Occipital lobe (tissue), 2 donors: ENCODE measurements around the gene DZIP1. TPM values are rescaled to one million over a fixed set of nuclear protein-coding genes. Genes with fewer than 3 reads are reported as not detected.
"Not testable (repeated sequence)": the region's sequence is repeated elsewhere in the genome, so short reads cannot be mapped to it uniquely, and the experiment has no call there.

Experiments used
- DNase-seq: peaks from one replicate; lab custom pipeline; 2025; lab: John Stamatoyannopoulos, UW
- total RNA-seq: library from RNA; depleted of rRNA; stranded (reverse); fragments of >200 nt; gene quantifications from one replicate; pipeline ENCODE4 v1.2.3, GENCODE V29; 2014

DZIP1 gene
- total RNA-seq, 1 donor from 2014 or later, result 43.7 TPM

DNA sequence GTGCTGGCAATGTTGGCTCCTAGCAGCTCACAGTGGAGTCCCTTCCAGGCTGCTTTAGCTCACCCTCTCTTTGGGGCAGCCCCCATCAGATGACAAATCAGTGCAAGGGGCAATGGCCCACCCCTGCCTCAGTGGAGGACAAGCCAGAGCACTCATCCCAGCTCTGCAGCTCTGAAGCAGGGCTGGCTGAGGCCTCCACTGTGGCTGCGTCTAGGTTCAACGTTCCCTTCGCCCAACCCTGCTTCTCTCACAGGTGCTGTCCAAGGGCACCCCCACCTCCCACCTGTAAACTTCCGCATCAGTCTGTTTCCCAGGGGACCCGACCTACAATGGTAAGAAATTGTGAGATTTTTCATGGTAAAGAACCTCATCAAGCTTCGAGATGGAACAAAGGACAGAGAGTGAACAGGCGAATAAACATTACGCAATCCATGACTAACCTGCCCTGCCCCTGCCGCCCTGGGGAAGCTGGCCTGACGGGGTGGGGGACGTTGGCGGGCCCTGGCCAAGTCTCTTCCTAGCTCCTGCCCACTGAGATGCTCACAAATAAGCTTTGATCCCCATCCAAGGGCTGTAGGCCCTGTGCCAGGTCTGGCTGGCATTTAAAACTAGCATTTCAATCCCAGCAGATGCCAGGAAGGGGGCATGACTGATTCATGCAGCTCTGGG is 40.5 kb downstream of the DZIP1 start:
- DNase-seq, result peak; percentile 21

DNA sequence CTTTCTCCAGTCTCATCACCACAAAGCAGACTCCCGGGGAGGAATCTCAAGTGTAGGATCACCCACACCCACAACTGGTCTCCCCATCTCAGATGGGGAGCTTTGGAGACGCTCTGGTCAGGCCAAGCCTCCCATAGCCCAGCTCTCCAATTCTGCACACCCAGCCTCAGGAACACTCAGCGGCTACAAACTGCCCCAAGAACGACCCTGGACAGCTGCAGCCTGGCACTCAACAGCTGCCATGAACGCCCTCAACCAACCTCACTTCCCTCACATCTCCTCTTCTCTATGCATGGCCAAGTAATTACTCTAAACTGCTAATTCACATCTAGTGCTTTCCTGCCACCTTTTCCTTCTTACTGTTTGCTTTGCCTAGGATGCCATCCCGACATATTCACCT is 42.6 kb downstream of the DZIP1 start:
- no peak for DNase-seq

GRCh38 chr13:95601216-95601615 is 43.3 kb downstream of the DZIP1 start:
- DNase-seq, result no peak

- no peak for DNase-seq
These were observed 47.8 kb downstream of the DZIP1 start for GRCh38 chr13:95596701-95597100.

- no peak for DNase-seq
These were observed 51.0 kb downstream of the DZIP1 start for GRCh38 chr13:95593462-95593861.

DNA sequence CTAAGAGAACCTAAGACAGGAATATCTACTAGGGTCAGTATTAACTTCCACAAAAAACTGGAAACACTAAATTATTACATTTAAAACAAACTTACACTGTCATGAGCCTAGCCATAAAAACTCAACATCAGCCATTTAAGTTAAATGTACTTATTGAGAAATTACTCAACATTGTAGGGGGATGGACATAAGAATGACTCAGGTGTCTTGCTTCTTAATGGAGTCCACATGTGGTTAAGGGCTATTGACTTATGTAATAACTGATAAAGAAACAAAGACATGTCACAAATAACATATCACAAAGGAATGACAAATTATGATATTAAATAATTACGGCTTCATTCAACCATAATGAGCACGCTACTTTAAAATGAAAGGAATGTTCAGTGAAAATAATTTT is 55.8 kb downstream of the DZIP1 start:
- DNase-seq, result no peak

- DNase-seq, result no peak
These were observed 56.4 kb downstream of the DZIP1 start for GRCh38 chr13:95588134-95588533.

DNA sequence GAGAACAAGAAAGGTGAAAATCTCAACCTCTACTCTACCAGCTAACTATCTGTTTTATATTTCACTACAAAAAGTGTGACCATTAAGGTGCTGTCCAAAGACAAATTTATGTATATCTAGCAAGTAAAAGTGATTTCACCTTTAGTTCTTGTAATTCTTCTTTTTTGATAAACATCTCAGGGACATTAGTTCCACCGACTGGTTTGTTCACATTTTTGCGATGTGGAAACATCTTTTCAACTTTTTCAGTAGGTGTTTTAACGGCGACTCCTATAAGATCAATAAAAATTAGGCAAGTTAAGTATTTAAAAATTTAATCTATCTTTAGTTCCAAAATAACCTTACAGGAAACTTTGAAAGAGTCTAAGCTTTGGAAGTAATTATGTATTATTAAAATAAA is 58.6 kb downstream of the DZIP1 start:
- DNase-seq, result no peak

DNA sequence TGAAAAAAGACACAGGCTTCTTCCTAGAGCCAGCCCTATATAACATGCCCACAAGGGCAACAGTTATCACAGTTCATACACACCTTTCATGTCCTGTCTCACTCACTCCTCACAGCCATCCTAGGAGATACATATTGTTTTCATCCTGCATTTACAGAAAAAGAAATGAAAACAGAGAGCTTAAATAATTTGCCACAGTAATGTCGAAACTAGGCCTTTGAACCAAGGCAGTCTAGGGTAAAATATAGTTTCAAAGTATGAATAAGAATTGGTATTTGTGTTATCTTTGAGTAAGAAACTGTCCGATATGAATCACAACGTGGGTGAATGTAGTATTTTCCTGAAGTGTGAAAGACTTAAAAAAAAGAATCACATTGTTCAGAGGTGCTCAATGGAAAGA is 65.2 kb downstream of the DZIP1 start:
- DNase-seq, result no peak

DNA sequence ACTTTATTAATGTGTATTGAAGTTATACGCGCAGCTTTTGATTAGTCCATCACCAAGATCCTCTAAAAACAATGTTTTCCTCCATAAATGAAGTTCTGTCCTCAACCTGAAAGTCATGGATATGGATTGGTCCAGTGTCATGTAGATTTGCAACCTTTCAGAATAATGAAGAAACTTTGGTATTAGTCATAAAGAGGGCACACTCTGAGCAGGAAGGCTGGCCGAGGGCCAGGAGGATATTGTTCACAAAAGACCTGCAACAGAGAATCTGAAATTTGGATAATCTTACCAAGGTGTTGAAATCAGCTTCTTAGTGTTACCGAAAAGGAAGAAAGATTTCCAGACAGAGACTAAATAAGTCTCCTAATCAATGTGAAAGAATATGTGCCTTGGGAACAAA is 71.3 kb downstream of the DZIP1 start:
- no peak for DNase-seq

GRCh38 chr13:95571941-95572340 is 72.6 kb downstream of the DZIP1 start:
- DNase-seq, result no peak

- no peak for DNase-seq
These were observed 74.5 kb downstream of the DZIP1 start for GRCh38 chr13:95570016-95570415.

- no peak for DNase-seq
These were observed 76.4 kb downstream of the DZIP1 start for GRCh38 chr13:95568131-95568530.

DNA sequence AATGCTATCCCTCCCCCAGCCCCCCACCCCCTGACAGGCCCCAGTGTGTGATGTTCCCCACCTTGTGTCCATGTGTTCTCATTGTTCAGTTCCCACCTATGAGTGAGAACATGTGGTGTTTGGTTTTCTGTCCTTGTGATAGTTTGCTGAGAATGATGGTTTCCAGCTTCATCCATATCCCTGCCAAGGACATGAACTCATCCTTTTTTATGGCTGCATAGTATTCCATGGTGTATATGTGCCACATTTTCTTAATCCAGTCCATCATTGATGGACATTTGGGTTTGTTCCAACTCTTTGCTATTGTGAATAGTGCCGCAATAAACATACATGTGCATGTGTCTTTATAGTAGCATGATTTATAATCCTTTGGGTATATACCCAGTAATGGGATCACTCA is 78.7 kb downstream of the DZIP1 start:
- DNase-seq, result not testable (repeated sequence)

DNA sequence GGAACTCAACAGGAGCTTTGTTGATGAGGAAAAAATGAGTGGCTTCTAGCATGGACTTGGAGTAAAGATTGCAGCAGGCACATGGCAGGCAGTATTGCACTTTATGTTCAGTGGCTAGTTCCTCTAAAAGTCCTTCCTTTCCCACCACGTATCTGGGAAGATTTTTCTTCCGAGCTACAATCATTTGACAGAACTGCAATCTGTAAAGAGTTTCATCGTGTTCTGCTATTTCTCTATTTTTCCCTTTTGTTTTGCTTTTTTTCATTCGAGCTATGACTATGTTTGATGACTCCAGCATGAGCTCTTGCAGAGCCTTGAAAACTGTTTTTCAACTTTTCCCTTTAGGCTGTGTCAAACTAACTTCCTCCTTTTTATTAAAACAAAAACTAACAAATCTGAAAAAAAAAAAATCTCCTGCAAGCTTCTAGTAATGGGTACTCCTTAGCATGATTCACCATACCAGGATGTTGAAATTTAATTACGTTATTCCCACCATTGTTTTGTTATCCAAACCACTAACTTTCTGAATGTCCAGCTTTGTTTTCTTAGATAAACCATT is 79.7 kb downstream of the DZIP1 start:
- no peak for DNase-seq

DNA sequence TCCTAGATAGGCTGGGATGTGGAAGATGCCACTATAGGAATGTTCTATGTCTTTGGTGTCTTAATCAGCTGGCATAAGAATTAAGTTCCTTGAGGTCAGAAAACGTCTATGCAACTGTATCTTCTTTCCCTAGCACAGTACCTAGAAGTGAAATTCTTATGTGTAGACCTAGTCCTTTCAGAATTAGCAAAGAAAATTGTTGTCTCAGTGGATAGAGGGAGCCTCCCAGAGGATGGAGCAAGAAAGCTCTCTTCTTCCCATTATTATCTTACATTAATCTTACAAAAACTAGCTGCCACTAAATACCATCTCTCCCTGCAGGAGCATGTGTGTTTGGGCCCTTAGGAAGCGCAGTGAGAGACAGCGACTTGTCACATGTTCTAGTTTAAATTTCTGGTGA is 80.4 kb downstream of the DZIP1 start:
- DNase-seq, result no peak

DNA sequence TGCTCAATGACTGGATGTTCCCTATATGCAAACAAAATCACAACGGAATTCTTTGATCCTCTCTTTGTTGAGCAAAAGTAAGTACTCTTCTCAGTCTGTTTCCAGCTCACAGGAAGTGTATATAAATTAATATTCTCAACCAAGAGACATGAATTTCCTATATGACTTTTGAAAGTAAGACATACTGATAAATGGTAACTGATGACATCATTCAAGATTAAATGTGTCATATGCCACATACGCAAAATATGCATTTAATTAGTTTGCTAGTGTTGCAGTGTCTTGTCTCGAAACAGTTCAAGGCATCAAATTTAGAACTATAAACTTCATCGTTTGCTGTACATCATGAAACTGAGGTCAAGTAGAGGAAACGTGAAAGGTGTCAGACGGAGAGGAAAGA is 84.1 kb downstream of the DZIP1 start:
- no peak for DNase-seq

DNA sequence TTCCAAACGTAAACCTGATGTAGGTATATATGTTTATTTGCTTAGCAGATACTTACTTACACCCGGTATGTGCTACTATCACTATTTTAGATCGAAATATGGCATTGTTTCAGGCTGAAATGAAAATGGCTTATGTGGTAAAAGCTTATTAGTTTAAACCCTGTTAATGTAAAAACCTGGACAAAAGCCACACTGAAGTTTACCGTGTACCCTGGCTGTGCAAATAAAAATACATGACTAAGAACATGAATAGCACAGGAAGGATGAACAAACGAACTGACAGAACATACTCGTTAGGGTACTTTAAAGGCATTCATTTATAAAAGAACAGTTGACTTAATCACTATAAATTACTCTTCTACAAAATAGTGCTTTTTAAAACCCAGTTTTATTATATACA is 85.4 kb downstream of the DZIP1 start:
- DNase-seq, result no peak

DNA sequence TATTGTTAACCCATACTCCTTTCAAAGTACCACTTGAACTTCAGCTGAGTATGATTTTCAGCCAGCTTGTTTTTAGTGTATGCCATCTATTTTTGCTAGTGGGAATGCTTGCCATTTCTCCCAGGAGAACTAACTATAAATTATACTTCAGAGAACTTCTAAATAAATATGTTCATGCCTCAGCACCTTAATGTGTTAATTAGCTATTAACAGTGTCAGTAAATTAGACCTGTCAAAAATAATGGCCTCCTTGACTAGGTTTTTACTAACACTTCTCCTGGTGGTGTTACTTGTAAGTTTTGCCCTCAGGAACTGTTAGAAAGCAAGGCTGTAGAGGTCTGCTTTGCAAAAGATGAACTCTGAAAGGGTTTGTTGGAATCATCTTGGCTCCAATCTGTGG is 87.5 kb downstream of the DZIP1 start:
- no peak for DNase-seq

GRCh38 chr13:95553581-95554385 is 90.7 kb downstream of the DZIP1 start:
- no peak for DNase-seq

DNA sequence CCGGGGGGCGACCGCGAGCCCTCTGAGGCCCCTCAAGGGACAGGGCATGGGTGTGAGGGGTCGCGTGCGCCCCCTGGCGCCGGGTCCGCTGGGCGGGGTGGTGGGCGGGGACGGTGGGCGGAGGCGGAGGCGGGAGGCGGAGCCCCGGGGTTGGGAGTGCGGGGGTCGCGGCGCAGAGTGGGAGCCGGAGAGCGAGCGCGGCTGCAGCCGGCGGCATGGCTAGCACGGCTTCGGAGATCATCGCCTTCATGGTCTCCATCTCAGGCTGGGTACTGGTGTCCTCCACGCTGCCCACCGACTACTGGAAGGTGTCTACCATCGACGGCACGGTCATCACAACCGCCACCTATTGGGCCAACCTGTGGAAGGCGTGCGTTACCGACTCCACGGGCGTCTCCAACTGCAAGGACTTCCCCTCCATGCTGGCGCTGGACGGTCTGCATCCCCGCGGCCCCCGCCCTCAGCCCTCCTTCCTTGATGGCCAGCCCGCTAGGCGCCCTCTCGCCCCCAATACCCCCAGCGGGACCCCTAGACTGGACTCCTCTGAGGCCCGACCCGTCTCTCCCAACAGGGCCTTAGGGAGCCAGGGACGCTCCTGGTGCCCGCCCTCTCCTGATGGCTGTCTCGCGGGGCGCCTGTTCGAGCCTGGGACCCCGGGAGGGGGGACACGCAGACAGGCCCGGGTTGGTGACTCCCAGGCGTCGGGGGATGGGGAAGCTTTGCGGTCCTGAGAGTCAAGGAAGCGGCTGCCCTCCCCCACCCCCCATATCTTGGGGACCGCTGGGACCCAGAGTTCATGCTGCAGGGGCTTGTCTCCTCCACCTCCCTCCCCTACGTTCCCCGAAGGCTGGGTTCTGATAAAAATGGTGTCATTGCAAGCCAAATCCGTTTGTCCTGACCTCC is 91.7 kb downstream of the DZIP1 start, which contains the start of gene CLDN10:
TSS of gene CLDN10 (plus strand) at position 182 of the 903 bp plus-strand sequence. CDS start at position 216, 34 bp downstream.
- DNase-seq, result no peak

GRCh38 chr13:95552208-95552538 is 92.3 kb downstream of the DZIP1 start:
- DNase-seq, result no peak
